ENCODE data around the gene AKAP13. TPM values are rescaled to one million over a fixed set of nuclear protein-coding genes. Genes with fewer than 3 reads are reported as not detected.

AKAP13 gene
- total and polyA plus RNA-seq, 2 of the 13 experiments (the other 11 are each of a cell fraction or from before 2014, with no cell fraction given) = 6.7 to 27.1 TPM

DNA sequence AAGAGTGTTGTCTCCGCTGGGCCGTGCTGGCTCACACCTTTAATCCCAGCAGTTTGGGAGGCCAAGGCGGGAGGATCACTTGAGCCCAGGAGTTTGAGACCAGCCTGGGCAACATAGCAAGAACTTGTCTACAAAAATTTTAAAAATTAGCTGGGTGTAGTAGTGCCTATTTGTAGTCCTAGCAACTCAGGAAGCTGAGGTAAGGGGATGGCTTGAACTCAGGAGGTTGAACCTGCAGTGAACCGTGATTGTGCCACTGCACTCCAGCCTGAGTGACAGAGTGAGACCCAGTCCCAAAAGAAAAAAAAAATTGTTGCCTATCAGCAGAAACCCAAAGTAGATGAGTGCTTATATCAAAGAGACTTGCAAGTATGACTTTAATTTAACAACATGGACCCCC, 12.7 kb upstream of the AKAP13 start:
- H3K4me1 ChIP-seq (ENCODE audit: insufficient read depth, low read length) = no peaks in the 10 kb centered on the region
- in situ Hi-C loops (cut with HindIII; ENCODE audit: extremely low pct_ligation_motif_present, low pct_unique_long_range_greater_than_20kb) = no loop called here
- no peak for FAIRE-seq
- no peak for TF ChIP-seq MXI1 (IDR thresholded peaks at IDR 0.05; ENCODE audit: borderline replicate concordance, low read depth, low read length)
- no peak for TF ChIP-seq XRCC5 (optimal IDR thresholded peaks at IDR 0.05; ENCODE audit: low read length)
- TF ChIP-seq, protein P1, sequence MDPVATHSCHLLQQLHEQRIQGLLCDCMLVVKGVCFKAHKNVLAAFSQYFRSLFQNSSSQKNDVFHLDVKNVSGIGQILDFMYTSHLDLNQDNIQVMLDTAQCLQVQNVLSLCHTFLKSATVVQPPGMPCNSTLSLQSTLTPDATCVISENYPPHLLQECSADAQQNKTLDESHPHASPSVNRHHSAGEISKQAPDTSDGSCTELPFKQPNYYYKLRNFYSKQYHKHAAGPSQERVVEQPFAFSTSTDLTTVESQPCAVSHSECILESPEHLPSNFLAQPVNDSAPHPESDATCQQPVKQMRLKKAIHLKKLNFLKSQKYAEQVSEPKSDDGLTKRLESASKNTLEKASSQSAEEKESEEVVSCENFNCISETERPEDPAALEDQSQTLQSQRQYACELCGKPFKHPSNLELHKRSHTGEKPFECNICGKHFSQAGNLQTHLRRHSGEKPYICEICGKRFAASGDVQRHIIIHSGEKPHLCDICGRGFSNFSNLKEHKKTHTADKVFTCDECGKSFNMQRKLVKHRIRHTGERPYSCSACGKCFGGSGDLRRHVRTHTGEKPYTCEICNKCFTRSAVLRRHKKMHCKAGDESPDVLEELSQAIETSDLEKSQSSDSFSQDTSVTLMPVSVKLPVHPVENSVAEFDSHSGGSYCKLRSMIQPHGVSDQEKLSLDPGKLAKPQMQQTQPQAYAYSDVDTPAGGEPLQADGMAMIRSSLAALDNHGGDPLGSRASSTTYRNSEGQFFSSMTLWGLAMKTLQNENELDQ (CRISPR knock-in tag; IDR thresholded peaks at IDR 0.05; ENCODE audit: borderline replicate concordance) = no peak
- TF ChIP-seq, protein P2, sequence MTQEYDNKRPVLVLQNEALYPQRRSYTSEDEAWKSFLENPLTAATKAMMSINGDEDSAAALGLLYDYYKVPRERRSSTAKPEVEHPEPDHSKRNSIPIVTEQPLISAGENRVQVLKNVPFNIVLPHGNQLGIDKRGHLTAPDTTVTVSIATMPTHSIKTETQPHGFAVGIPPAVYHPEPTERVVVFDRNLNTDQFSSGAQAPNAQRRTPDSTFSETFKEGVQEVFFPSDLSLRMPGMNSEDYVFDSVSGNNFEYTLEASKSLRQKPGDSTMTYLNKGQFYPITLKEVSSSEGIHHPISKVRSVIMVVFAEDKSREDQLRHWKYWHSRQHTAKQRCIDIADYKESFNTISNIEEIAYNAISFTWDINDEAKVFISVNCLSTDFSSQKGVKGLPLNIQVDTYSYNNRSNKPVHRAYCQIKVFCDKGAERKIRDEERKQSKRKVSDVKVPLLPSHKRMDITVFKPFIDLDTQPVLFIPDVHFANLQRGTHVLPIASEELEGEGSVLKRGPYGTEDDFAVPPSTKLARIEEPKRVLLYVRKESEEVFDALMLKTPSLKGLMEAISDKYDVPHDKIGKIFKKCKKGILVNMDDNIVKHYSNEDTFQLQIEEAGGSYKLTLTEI (CRISPR knock-in tag; conservative IDR thresholded peaks at IDR 0.05) = no peak
- TF ChIP-seq, protein P3, sequence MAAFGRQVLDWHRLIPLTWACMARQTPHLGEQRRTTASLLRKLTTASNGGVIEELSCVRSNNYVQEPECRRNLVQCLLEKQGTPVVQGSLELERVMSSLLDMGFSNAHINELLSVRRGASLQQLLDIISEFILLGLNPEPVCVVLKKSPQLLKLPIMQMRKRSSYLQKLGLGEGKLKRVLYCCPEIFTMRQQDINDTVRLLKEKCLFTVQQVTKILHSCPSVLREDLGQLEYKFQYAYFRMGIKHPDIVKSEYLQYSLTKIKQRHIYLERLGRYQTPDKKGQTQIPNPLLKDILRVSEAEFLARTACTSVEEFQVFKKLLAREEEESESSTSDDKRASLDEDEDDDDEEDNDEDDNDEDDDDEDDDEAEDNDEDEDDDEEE (CRISPR knock-in tag; IDR thresholded peaks at IDR 0.05) = no peak
- no peak for TF ChIP-seq GABPB1 (CRISPR knock-in tag; IDR thresholded peaks at IDR 0.05)
- TF ChIP-seq CHD4 (IDR thresholded peaks at IDR 0.05; ENCODE audit: borderline replicate concordance, low read length) = no peak
- TF ChIP-seq ZNF24 (IDR thresholded peaks at IDR 0.05) = no peak
- TF ChIP-seq SMAD1 (CRISPR knock-in tag; IDR thresholded peaks at IDR 0.05; ENCODE audit: borderline replicate concordance, low read depth) = no peak
- TF ChIP-seq, protein P4, sequence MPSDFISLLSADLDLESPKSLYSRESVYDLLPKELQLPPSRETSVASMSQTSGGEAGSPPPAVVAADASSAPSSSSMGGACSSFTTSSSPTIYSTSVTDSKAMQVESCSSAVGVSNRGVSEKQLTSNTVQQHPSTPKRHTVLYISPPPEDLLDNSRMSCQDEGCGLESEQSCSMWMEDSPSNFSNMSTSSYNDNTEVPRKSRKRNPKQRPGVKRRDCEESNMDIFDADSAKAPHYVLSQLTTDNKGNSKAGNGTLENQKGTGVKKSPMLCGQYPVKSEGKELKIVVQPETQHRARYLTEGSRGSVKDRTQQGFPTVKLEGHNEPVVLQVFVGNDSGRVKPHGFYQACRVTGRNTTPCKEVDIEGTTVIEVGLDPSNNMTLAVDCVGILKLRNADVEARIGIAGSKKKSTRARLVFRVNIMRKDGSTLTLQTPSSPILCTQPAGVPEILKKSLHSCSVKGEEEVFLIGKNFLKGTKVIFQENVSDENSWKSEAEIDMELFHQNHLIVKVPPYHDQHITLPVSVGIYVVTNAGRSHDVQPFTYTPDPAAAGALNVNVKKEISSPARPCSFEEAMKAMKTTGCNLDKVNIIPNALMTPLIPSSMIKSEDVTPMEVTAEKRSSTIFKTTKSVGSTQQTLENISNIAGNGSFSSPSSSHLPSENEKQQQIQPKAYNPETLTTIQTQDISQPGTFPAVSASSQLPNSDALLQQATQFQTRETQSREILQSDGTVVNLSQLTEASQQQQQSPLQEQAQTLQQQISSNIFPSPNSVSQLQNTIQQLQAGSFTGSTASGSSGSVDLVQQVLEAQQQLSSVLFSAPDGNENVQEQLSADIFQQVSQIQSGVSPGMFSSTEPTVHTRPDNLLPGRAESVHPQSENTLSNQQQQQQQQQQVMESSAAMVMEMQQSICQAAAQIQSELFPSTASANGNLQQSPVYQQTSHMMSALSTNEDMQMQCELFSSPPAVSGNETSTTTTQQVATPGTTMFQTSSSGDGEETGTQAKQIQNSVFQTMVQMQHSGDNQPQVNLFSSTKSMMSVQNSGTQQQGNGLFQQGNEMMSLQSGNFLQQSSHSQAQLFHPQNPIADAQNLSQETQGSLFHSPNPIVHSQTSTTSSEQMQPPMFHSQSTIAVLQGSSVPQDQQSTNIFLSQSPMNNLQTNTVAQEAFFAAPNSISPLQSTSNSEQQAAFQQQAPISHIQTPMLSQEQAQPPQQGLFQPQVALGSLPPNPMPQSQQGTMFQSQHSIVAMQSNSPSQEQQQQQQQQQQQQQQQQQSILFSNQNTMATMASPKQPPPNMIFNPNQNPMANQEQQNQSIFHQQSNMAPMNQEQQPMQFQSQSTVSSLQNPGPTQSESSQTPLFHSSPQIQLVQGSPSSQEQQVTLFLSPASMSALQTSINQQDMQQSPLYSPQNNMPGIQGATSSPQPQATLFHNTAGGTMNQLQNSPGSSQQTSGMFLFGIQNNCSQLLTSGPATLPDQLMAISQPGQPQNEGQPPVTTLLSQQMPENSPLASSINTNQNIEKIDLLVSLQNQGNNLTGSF (CRISPR knock-in tag; IDR thresholded peaks at IDR 0.05) = no peak
- TF ChIP-seq ZMAT3 (CRISPR knock-in tag; conservative IDR thresholded peaks at IDR 0.05) = no peak

More for the DNA sequence above, 12.7 kb upstream of the AKAP13 start:
- Histone ChIP-seq H3K4me2 (ENCODE audit: low read depth, low read length) (no peak overlapping the region), H3K9me3 (ENCODE audit: low read length) (no peaks in the 10 kb centered on the region), H2AFZ (ENCODE audit: low read length) (no peak overlapping the region), H3K9ac (ENCODE audit: insufficient read depth, low read depth, low read length) (no peak overlapping the region), H3K36me3 (replicated peaks in 1 of 2; ENCODE audit: control insufficient read depth in 1 of 2, insufficient read depth in 2 of 2, low read length in 2 of 2) (no peaks in the 10 kb centered on the region), H4K20me1 (ENCODE audit: insufficient read depth, low read length) (no peaks in the 10 kb centered on the region), H3K27me3 (ENCODE audit: control insufficient read depth in 1 of 2, insufficient read depth in 2 of 2, low read length in 2 of 2) (peaks cover 0 to 8% of the 10 kb centered on the region in 2 experiments; a peak in 2 of 5 replicates), H3K4me3 (replicated peaks in 1 of 3; ENCODE audit: insufficient read depth in 1 of 3, low read depth in 2 of 3, low read length in 3 of 3) (no peak overlapping the region), H3K27ac (ENCODE audit: extremely low read length, insufficient read depth, low read length) (no peak overlapping the region), H3K79me2 (ENCODE audit: insufficient read depth, low read length) (no peaks in the 10 kb centered on the region)
- no TSS peak for BruUV-seq (replicated peaks)
- ATAC-seq (no peak), DNase-seq (ENCODE audit: low spot score) (no peak)
- 63% methylated on average over 4 of the region's 4 CpGs for WGBS (ENCODE audit: low lambda C conversion rate)
- intact Hi-C loops (cut with micrococcal nuclease; ENCODE audit: unreplicated experiment) = no loop called here
- ChIA-PET POLR2A (interaction anchor here (1.2 kb wide), 1 partner anchor 12 kb away, joined by 4 read pairs; the partner anchor contains the start of gene AKAP13), CTCF (ENCODE audit: low intra/inter-chr PET ratio, low total read pairs) (no interaction called here)
